Activated B cell treated with CpG ODN at 0.5 μM for 24 hours (primary cell): ENCODE measurements around the gene ASRGL1. TPM values are rescaled to one million over a fixed set of nuclear protein-coding genes. Genes with fewer than 3 reads are reported as not detected.
"Not testable (repeated sequence)": the region's sequence is repeated elsewhere in the genome, so short reads cannot be mapped to it uniquely, and the experiment has no call there.

Source experiments
- ATAC-seq: fragments of 200-7000 bp; cut with Tn5 transposase; one replicate; pipeline ENCODE4 v1.10.0; 2021; ENCODE audit warnings: low read depth, mild to moderate bottlenecking, moderate library complexity
- CTCF ChIA-PET: fragments of 350-600 bp; sonication (Branson Sonifier 250); formaldehyde crosslinking; loops from one replicate; lab custom pipeline; 2021; ENCODE audit warnings: antibody characterized with exemption; lab: Charles Lee
- POLR2A ChIA-PET: fragments of 350-600 bp; sonication (Branson Sonifier 250); formaldehyde crosslinking; loops from one replicate; lab custom pipeline; 2021; ENCODE audit warnings: antibody characterized with exemption; lab: Charles Lee
- DNase-seq: peaks from one replicate; pipeline ENCODE4 v3.0.0; 2022
- H3K27ac Mint-ChIP-seq: one replicate; pipeline ENCODE4 v1.8.0; 2020; ENCODE audit warnings: mixed read lengths
- H3K27me3 Mint-ChIP-seq: one replicate; pipeline ENCODE4 v1.8.0; 2021; ENCODE audit warnings: mixed read lengths
- H3K36me3 Mint-ChIP-seq: one replicate; pipeline ENCODE4 v1.8.0; 2021; ENCODE audit warnings: low read depth, mixed read lengths
- H3K4me1 Mint-ChIP-seq: one replicate; pipeline ENCODE4 v1.8.0; 2021; ENCODE audit warnings: mixed read lengths
- H3K4me3 Mint-ChIP-seq: one replicate; pipeline ENCODE4 v1.8.0; 2020; ENCODE audit warnings: mild to moderate bottlenecking, mixed read lengths
- H3K9me3 Mint-ChIP-seq: one replicate; pipeline ENCODE4 v1.8.0; 2020; ENCODE audit warnings: mixed read lengths
- CTCF ChIP-seq: fragments of 200-600 bp; IDR thresholded peaks from one replicate; pipeline ENCODE4 v1.8.0; 2022; ENCODE audit warnings: antibody characterized with exemption, mild to moderate bottlenecking
- intact Hi-C: fragments of 100-400 bp; cut with micrococcal nuclease; formaldehyde crosslinking; loops from one replicate; pipeline ENCODE4 v1.15.1; 2024
- total RNA-seq: library from RNA; stranded (reverse); gene quantifications from 2 replicates; pipeline ENCODE4 v1.2.3, GENCODE V29; 2022

The ASRGL1 gene
- total RNA-seq, 1 donor from 2014 or later: 0.98 TPM

GRCh38 chr11:62333768-62334167, 3.5 kb upstream of the ASRGL1 start:
- ChIA-PET POLR2A (no interaction called here), CTCF (no interaction called here)
- Mint-ChIP-seq H3K4me1 (peaks cover 10% of the 10 kb centered on the region), H3K36me3 (no peaks in the 10 kb centered on the region), H3K9me3 (no peaks in the 10 kb centered on the region), H3K27ac (no peak overlapping the region), H3K4me3 (no peak overlapping the region), H3K27me3 (peaks cover 31% of the 10 kb centered on the region)
- DNase-seq: no peak
- ATAC-seq: no peak
- intact Hi-C loops: no loop called here
- no peak for TF ChIP-seq CTCF

- POLR2A ChIA-PET: interaction anchor here (0.5 to 1.3 kb wide), 2 partner anchors 23 to 522 kb away, joined by 3 read pairs; no protein-coding TSS in a partner anchor
- H3K4me3 Mint-ChIP-seq: peak overlapping the region; percentile 84
These were observed 322 bp upstream of the ASRGL1 start for GRCh38 chr11:62336949-62337302.

GRCh38 chr11:62338218-62338617, 970 bp downstream of the ASRGL1 start:
- no peak overlapping the region for H3K27ac Mint-ChIP-seq
- DNase-seq (no peak), ATAC-seq (no peak)
- H3K4me1 Mint-ChIP-seq: peaks cover 16% of the 10 kb centered on the region
- ChIA-PET POLR2A (interaction anchor here (0.6 to 1.3 kb wide), 5 partner anchors 9 to 543 kb away, joined by 3 read pairs; partner anchors contain the start of gene SLC3A2), CTCF (no interaction called here)
- H3K27me3 Mint-ChIP-seq: peaks cover 8% of the 10 kb centered on the region
- H3K9me3 Mint-ChIP-seq: no peaks in the 10 kb centered on the region
- H3K36me3 Mint-ChIP-seq: no peaks in the 10 kb centered on the region
- peak overlapping the region; percentile 84 for H3K4me3 Mint-ChIP-seq
- intact Hi-C loops: no loop called here
- TF ChIP-seq CTCF: no peak

More at GRCh38 chr11:62336949-62337302, 322 bp upstream of the ASRGL1 start:
- Mint-ChIP-seq H3K27me3 (peaks cover 16% of the 10 kb centered on the region), H3K4me1 (peaks cover 16% of the 10 kb centered on the region)
- ATAC-seq, H3K27ac Mint-ChIP-seq, H3K9me3 Mint-ChIP-seq, H3K36me3 Mint-ChIP-seq, DNase-seq: not testable (repeated sequence)
- intact Hi-C loops: loop anchor here (2.0 kb wide), 1 partner anchor 108 kb away; no protein-coding TSS in a partner anchor
- CTCF ChIA-PET: interaction anchor here (1.5 kb wide), 1 partner anchor 255 kb away, joined by 4 read pairs; no protein-coding TSS in a partner anchor

GRCh38 chr11:62340269-62340901, 3.1 kb downstream of the ASRGL1 start:
- H3K4me3 Mint-ChIP-seq: peak overlapping the region; percentile 4
- ATAC-seq (peak; percentile 56), DNase-seq (peak; percentile 17)
- no peaks in the 10 kb centered on the region for H3K36me3 Mint-ChIP-seq
- peak; percentile 55 for TF ChIP-seq CTCF
- intact Hi-C loops: loop anchor here (1.0 kb wide), 1 partner anchor 38 kb away; no protein-coding TSS in a partner anchor
- no peaks in the 10 kb centered on the region for H3K9me3 Mint-ChIP-seq
- POLR2A ChIA-PET: no interaction called here
- H3K27ac Mint-ChIP-seq: no peak overlapping the region
- H3K4me1 Mint-ChIP-seq: peaks cover 21% of the 10 kb centered on the region
- CTCF ChIA-PET: interaction anchor here (0.9 to 2.4 kb wide), 3 partner anchors 32 to 39 kb away, joined by 3 to 14 read pairs (median 4); no protein-coding TSS in a partner anchor
- no peaks in the 10 kb centered on the region for H3K27me3 Mint-ChIP-seq

GRCh38 chr11:62341588-62341987, 4.3 kb downstream of the ASRGL1 start:
- H3K27me3 Mint-ChIP-seq: no peaks in the 10 kb centered on the region
- intact Hi-C loops: no loop called here
- ChIA-PET CTCF (interaction anchor here (0.9 to 2.4 kb wide), 2 partner anchors 31 to 36 kb away, joined by 3 to 14 read pairs; no protein-coding TSS in a partner anchor), POLR2A (interaction anchor here (0.7 kb wide), 1 partner anchor 550 kb away, joined by 9 read pairs; no protein-coding TSS in a partner anchor)
- H3K9me3 Mint-ChIP-seq: no peaks in the 10 kb centered on the region
- H3K27ac Mint-ChIP-seq: no peak overlapping the region
- TF ChIP-seq CTCF: no peak
- DNase-seq (no peak), ATAC-seq (no peak)
- H3K4me1 Mint-ChIP-seq: peaks cover 21% of the 10 kb centered on the region
- no peak overlapping the region for H3K4me3 Mint-ChIP-seq
- no peaks in the 10 kb centered on the region for H3K36me3 Mint-ChIP-seq

- CTCF ChIA-PET, H3K4me3 Mint-ChIP-seq, intact Hi-C loops, ATAC-seq, H3K27ac Mint-ChIP-seq, DNase-seq, H3K9me3 Mint-ChIP-seq, H3K27me3 Mint-ChIP-seq, H3K36me3 Mint-ChIP-seq: not testable (repeated sequence)
- H3K4me1 Mint-ChIP-seq: peaks cover 12% of the 10 kb centered on the region
- POLR2A ChIA-PET: interaction anchor here (0.6 kb wide), 1 partner anchor 520 kb away, joined by 4 read pairs; no protein-coding TSS in a partner anchor
These were observed 6.5 kb downstream of the ASRGL1 start for GRCh38 chr11:62343646-62344190.
